HG02623 (cell line): ENCODE results near the gene ADAMTS14.
"Not testable (repeated sequence)": the region's sequence is repeated elsewhere in the genome, so short reads cannot be mapped to it uniquely, and the experiment has no call there.

Experiments
- ATAC-seq: cut with Tn5 transposase; IDR thresholded peaks from one replicate; pipeline ENCODE4 v1.9.1; 2021; ENCODE audit warnings: moderate library complexity; ENCODE audit not compliant: unreplicated experiment

ADAMTS14 gene

DNA sequence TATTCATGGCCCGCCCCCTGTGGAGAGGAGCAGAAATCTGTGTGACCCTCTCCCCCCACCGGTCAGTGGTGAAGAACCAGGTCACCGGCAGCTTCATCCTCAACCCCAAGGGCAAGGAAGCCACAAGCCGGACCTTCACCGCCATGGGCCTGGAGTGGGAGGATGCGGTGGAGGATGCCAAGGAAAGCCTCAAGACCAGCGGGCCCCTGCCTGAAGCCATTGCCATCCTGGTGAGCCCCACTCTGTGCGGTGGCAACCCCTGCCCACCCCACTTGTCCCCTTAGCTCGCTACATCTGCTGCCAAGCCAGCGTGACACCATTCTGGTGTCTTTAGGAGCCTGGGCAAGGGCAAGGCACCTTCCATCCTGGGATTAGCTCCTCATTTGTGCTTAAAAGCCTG, 77.5 kb downstream of the ADAMTS14 start:
- no peak for ATAC-seq

DNA sequence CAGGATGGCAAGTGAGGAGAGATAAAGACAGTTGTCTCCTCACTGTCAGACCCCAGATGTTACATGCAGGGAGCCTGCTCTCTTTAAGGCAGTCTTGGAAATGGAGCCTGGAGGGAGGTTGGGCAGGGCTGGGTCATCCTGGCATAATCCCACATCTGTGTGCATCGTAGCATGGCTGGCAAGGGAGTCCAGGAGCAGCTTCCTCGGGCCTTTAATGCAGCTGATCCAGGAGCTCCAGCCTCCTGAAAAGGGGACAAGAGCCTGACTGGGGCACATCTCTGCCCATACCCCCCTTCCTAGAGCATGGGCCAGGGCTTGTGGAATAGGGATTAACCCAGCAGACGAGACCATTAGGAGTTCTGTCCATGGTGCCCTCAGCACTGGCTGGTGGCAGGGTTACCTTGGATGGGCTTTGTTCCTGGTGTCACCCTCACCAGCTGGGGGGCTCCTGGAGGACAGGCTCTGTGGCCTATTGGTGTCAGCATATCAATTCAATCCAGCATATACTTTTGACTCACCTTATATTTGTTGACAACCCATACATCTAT, 77.9 kb downstream of the ADAMTS14 start:
- ATAC-seq, result no peak

DNA sequence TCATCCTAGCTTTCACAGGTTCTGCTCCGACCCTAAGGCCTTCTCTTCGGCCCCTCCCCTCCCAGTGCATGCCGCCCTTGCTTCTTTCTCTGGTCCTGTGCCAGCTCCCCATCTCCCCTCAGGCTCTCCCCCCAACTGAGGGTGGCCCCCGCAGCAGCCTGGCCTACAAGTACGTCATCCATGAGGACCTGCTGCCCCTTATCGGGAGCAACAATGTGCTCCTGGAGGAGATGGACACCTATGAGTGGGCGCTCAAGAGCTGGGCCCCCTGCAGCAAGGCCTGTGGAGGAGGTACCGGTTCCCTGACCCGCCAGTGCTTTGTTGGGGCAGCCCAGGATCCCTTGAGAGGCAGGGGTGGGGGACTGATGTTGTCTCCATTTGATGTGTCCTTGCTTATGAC, 79.0 kb downstream of the ADAMTS14 start:
- ATAC-seq, result no peak

DNA sequence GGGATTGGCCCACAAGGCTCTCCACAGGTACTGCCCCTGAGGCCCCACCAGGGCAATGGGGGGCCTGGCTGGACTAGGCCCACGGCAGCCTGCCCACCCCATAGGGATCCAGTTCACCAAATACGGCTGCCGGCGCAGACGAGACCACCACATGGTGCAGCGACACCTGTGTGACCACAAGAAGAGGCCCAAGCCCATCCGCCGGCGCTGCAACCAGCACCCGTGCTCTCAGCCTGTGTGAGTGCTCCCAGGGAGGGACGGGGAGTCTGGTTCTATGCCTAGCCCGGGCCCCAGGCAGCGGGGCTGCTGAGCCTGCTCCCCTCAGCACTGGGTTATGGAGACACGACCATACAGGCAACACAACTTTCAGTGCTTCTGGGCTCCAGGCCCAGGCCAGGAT, 79.7 kb downstream of the ADAMTS14 start:
- no peak for ATAC-seq

DNA sequence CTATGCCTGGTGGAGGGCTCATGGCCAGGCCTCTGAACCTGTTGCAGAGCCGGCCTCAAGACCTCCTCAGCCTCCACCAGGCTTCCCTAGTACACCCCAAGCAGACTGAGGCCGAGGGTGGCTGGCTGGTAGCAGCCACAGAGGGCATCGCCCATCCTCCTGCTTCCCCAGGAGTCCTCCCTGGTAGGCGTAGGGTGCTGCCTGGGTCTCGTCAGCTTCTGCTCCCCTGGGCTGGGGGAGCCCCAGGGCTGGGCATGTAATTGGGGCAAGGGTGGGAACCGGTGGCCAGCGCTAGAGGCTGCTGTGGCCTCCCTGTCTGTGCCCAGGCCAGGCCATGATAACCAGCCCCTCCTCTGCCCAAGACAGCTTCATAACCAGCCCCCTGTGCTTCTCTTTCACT, 80.3 kb downstream of the ADAMTS14 start:
- no peak for ATAC-seq

DNA sequence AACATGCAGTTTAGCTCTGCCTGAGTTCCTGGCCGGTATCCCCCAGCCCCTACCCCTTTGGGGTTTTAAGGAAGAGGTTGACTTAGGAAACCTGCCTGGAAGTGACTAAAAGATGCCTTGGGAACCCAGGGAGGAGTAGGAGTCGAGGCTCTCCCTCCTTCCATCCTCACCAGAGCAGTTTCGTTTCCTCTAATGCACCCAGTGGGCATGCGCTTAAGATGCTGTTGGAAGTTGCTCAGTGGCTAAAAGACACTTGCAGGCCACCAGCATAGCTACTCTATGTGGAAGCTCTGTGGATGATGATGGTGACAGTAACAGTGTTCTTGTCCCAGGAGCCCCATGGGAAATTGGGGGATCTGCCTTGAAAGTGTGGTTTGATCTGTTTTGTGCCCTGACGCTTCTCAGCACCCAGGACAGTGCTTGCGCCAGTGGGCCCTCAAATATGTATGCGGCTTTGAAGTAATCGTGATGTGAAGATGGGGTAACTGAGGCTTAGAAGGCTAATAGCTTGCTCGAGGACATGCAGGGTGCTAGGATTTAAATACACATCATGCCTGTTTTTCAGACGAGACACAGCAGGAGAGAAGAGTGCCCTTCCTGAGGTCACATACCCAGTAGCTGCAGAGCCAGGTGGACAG, 80.8 kb downstream of the ADAMTS14 start:
- ATAC-seq, result no peak

DNA sequence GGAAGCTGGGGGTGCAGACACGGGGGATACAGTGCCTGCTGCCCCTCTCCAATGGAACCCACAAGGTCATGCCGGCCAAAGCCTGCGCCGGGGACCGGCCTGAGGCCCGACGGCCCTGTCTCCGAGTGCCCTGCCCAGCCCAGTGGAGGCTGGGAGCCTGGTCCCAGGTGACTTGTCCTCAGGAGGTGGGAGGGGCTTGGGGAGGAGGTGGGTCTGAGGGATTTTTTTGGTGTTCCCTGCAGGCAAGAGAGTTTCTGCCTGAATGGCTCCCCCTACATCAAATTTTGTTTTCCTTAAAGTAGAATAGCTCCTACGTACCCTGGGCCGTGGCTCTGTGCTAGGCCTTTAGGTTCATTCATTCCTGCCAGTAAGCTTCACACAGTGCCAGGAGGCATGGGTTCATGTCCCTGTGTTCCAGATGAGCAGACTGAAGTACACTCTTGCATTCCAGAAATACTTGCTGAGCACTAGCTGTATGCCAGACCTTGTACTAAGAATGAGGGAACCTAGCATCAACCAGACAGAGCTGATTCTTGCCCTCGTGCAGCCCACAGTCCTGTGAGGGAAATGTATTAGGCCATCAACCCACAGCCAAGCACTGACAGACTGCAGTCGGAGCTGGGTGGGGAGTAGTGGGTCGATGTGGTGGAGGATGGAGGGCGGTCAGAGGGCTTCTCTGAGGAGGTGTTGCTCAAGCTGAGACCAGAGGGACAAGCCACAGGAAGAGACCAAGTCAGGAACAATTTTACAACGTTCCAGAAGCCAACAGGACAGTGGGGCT, 81.7 kb downstream of the ADAMTS14 start:
- ATAC-seq, result no peak

DNA sequence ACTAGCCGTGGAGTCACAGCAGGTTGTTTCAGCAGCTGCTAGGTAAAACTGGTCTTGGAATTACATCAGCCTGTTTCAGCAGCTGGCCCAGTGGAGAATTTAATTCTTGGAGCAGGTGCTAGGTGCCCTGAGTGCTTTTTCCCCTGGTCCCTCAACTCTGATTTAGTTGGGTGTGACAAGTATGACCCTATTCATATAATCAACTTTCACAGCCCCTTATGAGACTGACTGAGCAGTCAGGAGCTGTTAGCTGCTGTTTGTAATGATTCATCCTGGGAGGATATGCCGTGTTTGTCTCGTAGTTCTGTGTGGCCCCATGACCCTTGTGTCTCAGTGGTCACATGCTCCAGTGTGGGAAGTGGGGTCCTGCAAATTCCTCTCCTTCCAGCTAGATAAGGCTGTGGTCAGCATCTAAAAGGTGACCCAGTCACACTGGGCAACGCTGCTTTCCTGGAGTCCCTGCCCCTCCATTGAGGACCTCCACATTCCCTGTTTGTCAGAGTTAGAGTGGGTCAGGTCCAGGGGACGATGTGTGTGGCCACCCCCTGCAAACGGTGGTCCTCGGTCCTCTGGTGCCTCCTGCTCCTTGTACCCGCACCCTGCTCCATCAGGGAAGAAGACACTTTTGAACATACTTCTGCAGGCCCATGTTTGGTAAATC, 84.5 kb downstream of the ADAMTS14 start:
- no peak for ATAC-seq

DNA sequence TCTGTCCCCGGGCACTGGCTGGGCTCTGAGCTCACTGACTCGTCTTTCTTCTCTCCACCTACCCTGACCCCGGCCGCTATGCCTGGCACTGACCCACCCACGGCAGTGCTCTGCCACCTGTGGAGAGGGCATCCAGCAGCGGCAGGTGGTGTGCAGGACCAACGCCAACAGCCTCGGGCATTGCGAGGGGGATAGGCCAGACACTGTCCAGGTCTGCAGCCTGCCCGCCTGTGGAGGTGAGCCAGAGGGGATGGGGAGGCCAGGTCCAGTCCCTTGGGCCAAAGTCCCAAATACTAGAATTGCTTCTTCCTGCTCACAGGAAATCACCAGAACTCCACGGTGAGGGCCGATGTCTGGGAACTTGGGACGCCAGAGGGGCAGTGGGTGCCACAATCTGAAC, 85.5 kb downstream of the ADAMTS14 start:
- no peak for ATAC-seq

DNA sequence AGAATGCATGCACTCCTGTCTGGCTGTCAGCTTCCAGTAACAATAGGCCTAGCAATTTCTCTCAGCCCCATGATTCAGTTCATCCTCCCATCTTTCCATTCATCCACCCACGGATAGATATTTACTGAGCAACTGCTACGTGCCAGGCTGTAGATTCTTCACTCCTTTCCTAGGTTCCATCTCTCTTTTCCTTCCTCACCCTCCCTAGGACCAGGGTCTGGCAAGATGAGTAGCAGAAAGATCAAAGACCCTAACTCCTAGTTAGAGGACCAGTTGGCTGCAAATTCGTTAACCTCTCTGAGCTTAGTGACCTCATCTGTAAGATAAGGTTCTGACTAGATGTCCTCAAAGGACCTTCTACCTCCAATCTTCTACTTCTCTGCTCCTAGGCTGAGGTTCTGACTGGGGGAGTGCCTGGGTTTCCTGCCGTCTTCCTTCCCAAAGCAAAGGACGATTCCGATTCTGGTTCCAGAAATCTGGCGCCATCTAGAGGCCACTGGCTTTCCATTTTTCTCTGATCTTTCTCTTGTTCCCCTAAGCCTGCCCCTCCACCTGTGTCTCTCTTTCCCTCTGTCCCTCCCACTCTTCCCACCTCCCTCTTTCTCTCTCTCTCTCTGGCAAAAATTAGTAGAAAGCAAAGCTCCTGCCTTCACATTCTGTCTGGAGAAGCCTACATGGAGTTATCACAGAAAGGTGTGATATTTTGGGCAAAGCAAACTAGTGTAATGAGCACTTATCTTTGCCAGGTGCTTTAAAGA, 86.6 kb downstream of the ADAMTS14 start:
- ATAC-seq, result no peak

DNA sequence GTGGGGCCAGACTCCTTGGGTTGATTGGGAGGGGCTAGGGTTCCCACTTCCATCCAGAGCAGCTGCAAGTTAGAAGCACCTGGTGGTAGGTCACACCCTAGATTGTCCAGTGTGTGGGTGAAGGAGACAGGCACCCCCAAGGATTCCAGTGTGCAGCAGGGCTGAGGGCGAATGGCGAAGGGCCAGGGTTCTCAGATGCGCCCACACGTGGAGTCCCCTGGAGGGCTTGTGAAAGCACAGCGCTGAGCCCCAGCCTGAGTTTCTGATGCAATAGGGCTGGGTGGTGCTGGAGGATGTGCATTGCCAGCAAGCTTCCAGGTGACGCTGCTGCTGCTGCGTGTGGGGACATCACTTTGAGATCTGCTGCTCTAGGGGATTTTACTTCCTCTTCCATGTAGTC, 87.5 kb downstream of the ADAMTS14 start:
- ATAC-seq, result no peak

DNA sequence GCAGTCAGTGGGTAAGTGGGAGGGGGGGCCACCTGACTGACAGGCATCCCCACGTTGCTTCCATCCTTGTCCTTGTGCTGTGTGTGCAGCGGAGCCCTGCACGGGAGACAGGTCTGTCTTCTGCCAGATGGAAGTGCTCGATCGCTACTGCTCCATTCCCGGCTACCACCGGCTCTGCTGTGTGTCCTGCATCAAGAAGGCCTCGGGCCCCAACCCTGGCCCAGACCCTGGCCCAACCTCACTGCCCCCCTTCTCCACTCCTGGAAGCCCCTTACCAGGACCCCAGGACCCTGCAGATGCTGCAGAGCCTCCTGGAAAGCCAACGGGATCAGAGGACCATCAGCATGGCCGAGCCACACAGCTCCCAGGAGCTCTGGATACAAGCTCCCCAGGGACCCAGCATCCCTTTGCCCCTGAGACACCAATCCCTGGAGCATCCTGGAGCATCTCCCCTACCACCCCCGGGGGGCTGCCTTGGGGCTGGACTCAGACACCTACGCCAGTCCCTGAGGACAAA, 88.0 kb downstream of the ADAMTS14 start:
- ATAC-seq, result no peak

DNA sequence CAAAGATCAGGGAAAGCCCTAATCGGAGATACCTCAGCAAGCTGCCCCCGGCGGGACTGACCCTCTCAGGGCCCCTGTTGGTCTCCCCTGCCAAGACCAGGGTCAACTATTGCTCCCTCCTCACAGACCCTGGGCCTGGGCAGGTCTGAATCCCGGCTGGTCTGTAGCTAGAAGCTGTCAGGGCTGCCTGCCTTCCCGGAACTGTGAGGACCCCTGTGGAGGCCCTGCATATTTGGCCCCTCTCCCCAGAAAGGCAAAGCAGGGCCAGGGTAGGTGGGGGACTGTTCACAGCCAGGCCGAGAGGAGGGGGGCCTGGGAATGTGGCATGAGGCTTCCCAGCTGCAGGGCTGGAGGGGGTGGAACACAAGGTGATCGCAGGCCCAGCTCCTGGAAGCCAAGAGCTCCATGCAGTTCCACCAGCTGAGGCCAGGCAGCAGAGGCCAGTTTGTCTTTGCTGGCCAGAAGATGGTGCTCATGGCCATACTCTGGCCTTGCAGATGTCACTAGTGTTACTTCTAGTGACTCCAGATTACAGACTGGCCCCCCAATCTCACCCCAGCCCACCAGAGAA, 88.8 kb downstream of the ADAMTS14 start:
- ATAC-seq, result no peak

DNA sequence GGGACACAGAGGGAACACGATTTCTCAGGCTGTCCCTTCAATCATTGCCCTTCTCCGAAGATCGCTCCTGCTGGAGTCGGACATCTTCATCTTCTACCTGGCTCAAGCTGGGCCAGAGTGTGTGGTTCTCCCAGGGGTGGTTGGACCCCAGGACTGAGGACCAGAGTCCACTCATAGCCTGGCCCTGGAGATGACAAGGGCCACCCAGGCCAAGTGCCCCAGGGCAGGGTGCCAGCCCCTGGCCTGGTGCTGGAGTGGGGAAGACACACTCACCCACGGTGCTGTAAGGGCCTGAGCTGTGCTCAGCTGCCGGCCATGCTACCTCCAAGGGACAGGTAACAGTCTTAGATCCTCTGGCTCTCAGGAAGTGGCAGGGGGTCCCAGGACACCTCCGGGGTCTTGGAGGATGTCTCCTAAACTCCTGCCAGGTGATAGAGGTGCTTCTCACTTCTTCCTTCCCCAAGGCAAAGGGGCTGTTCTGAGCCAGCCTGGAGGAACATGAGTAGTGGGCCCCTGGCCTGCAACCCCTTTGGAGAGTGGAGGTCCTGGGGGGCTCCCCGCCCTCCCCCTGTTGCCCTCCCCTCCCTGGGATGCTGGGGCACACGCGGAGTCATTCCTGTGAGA, 89.5 kb downstream of the ADAMTS14 start:
- no peak for ATAC-seq

DNA sequence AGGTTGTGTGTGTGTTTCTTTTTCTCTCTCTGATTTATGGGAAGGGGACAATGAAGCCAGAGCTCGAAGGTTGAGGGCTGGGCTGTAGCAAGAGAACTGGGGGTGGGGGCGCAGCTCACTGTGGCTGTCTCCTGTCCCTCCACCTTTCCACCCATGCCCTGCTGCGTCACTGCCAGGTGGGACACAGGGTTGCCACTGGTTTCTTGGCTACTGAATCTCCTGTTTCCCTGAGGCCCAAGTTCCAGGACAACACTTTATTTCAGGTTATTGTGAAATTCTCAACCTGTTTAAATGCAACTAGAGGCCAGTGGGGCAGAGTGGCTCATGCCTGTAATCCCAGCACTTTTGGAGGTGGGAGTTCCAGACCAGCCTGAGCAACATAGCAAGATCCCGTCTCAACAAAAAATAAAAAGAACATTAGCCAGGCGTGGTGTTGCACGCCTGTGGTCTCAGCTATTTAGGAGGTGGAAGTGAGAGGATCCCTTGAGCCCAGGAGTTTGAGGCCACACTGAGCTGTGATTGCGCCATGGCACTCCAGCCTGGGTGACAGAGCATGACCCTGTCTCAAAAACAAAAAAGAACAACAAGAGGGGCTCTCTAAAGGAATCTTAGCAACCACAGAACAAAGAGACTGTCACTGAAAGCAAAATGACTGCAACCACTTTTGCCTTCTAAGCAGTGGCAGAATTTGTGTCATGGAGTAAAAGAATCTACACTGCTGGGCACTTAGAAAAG, 90.3 kb downstream of the ADAMTS14 start:
- no peak for ATAC-seq

DNA sequence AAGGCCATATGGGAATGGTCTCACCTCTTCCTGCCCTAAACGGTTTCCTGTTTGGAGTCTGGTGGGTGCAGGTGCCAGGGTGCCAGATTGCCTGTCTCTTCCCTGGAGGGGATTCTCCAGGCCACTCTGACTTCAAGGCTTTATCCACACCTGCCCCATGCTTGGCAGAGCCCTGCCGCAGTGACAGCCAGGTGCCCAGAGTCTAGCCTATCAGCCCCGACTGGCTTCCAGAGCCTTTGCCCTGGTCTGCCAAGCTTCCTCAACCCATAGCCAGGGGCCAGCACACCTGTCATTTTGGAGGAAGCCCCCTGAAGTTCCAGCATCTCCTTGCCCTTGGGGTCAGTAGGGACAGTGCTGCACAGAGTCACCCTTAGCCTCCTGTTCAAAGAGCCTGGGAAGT, 91.3 kb downstream of the ADAMTS14 start:
- ATAC-seq, result no peak

DNA sequence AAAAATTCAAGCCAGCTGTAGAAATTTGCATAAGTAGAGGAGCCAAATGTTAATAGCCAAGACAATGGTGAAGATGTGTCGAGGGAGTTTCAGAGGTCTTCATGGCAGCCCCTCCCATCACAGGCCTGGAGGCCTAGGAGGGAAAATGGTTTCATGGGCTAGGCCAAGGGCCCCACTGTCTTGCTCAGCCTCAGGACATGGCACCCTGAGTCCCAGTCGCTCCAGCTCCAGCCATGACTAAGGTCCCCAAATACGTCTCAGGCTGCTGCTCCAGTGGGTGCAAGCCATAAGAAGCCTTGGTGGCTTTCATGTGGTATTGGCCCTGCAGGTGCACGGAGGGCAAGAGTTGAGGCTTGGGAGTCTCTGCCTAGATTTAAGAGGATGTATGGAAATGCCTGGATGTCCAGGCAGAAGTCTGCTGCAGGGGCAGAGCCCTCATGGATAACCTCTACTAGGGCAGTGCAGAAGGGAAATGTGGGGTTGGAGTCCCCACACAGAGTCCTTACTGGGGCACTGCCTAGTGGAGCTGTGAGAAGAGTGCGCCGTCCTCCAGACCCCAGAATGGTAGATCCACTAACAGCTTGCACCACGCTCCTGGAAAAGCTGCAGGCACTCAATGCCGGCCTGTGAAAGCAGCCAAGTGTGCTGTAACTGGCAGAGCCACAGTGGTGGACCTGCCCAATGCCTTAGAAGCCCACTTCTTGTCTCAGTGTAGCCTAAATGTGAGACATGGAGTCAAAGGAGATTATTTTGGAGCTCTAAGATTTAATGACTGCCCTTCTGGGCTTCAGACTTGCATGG, 93.7 kb downstream of the ADAMTS14 start:
- no peak for ATAC-seq

DNA sequence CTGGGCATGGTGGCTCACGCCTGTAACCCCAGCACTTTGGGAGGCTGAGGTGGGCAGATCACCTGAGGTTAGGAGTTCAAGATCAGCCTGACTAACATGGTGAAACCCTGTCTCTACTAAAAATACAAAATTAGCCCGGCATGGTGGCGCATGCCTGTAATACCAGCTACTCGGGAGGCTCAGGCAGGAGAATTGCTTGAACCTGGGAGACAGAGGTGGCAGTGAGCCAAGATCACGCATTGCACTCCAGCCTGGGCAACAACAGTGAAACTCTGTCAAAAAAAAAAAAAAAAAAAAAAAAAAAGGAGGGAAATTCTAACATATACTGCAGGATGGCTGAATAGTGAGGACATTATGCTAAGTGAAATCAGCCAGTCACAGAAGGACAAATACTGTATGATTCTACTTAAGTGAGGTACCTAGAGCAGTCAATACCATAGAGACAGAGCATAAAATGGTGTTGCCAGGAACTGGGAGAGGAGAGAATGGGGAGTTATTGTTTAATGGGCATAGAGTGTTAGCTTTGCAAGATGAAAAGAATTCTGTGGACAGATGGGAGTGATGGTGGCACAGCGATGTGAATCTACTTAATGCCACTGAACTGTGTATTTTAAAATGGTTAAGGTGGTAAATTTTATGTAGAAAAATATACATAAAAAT, 95.8 kb downstream of the ADAMTS14 start:
- not testable (repeated sequence) for ATAC-seq
